Mammary epithelial cell (primary cell): Measurements from ENCODE around the gene RAB11FIP4.

Experiments used
- CTCF ChIP-seq, 2 donors: IDR thresholded peaks in 1 of 2; conservative IDR thresholded peaks in 1 of 2; 2 replicates each; pipeline ENCODE4 v1.5.1; 2011 to 2012; ENCODE audit warnings: inconsistent platforms in 2 of 2, low read length in 2 of 2, mild to moderate bottlenecking in 2 of 2, control low read depth in 1 of 2, low read depth in 1 of 2; ENCODE audit not compliant: insufficient read depth in 1 of 2; ENCODE audit errors: extremely low read depth in 1 of 2
- EZH2 ChIP-seq: IDR thresholded peaks from 2 replicates; pipeline ENCODE4 v1.6.1; 2012; ENCODE audit warnings: low read length, inconsistent platforms, borderline replicate concordance

GRCh38 chr17:31574458-31574857 lies 183.0 kb downstream of the RAB11FIP4 start:
- TF ChIP-seq CTCF (conservative IDR thresholded peaks at IDR 0.05 in 1 of 2, IDR thresholded peaks at IDR 0.05 in 1 of 2; ENCODE audit: extremely low read depth in 1 of 2, insufficient read depth in 1 of 2, low read depth in 1 of 2, low read length in 2 of 2), result no peak
- no peak for TF ChIP-seq EZH2
